K562 treated with DMSO at 1 percent for 4 hours (cell line): ENCODE results near the gene JARID2. TPM values are rescaled to one million over a fixed set of nuclear protein-coding genes. Genes with fewer than 3 reads are reported as not detected.

Experiments
- total RNA-seq: library from RNA; unstranded; fragments of 300-600 nt; gene quantifications from 2 replicates; pipeline ENCODE4 v1.2.3, GENCODE V29; 2022; ENCODE audit not compliant: insufficient read depth

JARID2 gene
- total RNA-seq = 19.4 and 24.5 TPM in 2 replicates

DNA sequence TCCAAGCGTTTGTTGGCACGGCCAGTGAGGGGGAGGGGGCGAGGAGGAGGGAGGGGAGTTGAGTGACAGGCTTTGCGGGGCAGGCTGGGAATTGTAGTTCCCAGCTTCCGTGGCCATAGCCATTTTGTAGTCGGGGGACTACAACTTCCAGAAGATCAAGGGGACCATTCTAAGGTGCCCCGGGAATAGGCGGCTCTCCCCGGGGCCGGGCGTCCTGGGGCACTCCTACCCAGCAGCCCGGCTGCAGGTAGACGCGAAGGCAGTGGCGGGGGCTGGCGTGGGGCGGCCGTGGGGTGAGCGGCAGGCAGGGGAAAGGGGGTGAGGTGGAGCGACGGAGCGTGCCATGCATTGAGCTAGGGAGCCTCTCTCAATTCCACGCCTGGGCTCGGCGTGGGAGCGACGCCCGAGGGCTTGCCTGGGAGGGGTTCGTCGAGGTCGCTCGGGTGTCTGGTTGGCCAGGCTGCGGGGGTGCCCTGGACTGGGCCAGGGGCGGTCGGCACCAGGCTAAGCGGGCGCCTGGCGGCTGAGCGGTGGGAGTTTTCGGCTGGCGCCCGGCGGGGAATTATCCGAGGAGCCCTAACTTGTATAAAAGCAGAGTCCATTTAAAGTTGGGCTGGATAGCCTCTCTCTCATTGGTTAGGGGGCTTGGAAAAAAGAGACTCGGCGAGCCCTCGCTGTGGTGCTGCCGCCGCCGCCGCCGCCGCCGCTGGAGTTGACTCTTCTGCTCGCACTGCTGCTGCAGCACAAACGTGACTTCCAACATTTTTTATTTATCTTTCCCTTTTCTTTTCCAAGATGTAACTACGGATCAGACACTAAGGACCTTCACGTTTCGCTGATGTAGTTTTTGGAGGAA lies at the start of gene JARID2:
Gene JARID2, plus strand, starts transcription at position 709 of the 856 bp plus-strand sequence. CDS start 471 bp downstream, outside the sequence.

